GM19240 (cell line): ENCODE results near the gene C1orf53.
"Not testable (repeated sequence)": the region's sequence is repeated elsewhere in the genome, so short reads cannot be mapped to it uniquely, and the experiment has no call there.

Experiments used
- DNase-seq: peaks from one replicate; pipeline ENCODE4 v3.0.0; 2011; ENCODE audit warnings: low spot score; ENCODE audit not compliant: insufficient read length

C1orf53 gene

GRCh38 chr1:197920414-197921117 lies 18.1 kb downstream of the C1orf53 start:
- no peak for DNase-seq

- no peak for DNase-seq
These were observed 19.0 kb downstream of the C1orf53 start for GRCh38 chr1:197921235-197922069.

- no peak for DNase-seq
These were observed 19.6 kb downstream of the C1orf53 start for GRCh38 chr1:197922070-197922390.

- DNase-seq, result no peak
These were observed 20.6 kb downstream of the C1orf53 start for GRCh38 chr1:197923038-197923437.

- DNase-seq, result no peak
These were observed 22.2 kb downstream of the C1orf53 start for GRCh38 chr1:197924516-197925123.

- DNase-seq, result no peak
These were observed 25.7 kb downstream of the C1orf53 start for GRCh38 chr1:197927908-197928665.

GRCh38 chr1:197928849-197929336 lies 26.5 kb downstream of the C1orf53 start:
- no peak for DNase-seq

- DNase-seq, result no peak
These were observed 30.6 kb downstream of the C1orf53 start for GRCh38 chr1:197933016-197933415.

GRCh38 chr1:197933647-197934046 lies 31.2 kb downstream of the C1orf53 start:
- no peak for DNase-seq

GRCh38 chr1:197937381-197937780 lies 35.0 kb downstream of the C1orf53 start:
- no peak for DNase-seq

- no peak for DNase-seq
These were observed 35.5 kb downstream of the C1orf53 start for GRCh38 chr1:197937892-197938291.

- not testable (repeated sequence) for DNase-seq
These were observed 36.9 kb downstream of the C1orf53 start for GRCh38 chr1:197939159-197939980.

- no peak for DNase-seq
These were observed 39.6 kb downstream of the C1orf53 start for GRCh38 chr1:197942042-197942441.

GRCh38 chr1:197944485-197944884 lies 42.1 kb downstream of the C1orf53 start:
- DNase-seq, result no peak

- DNase-seq, result no peak
These were observed 46.8 kb downstream of the C1orf53 start for GRCh38 chr1:197948926-197949899.

- no peak for DNase-seq
These were observed 48.7 kb downstream of the C1orf53 start for GRCh38 chr1:197951089-197951488.

GRCh38 chr1:197951617-197952175 lies 49.3 kb downstream of the C1orf53 start:
- no peak for DNase-seq

GRCh38 chr1:197953472-197953871 lies 51.0 kb downstream of the C1orf53 start:
- DNase-seq, result not testable (repeated sequence)
